ENCODE measurements around the gene INCENP.

GRCh38 chr11:62201376-62201775 is 77.6 kb downstream of the INCENP start:
- TF ChIP-seq SP1 (IDR thresholded peaks at IDR 0.05; ENCODE audit: low read depth, low read length) (no peak), RFX5 (IDR thresholded peaks at IDR 0.05; ENCODE audit: low read depth, low read length) (no peak), CTCF (IDR thresholded peaks at IDR 0.05 in 2 of 3, conservative IDR thresholded peaks at IDR 0.05 in 1 of 3; ENCODE audit: control insufficient read depth in 2 of 3, extremely low read depth in 1 of 3, insufficient read depth in 1 of 3, low read depth in 3 of 3, low read length in 3 of 3) (no peak), TAF1 (IDR thresholded peaks at IDR 0.05; ENCODE audit: borderline replicate concordance, low read depth, low read length) (no peak), CREM (IDR thresholded peaks at IDR 0.05; ENCODE audit: low read depth) (no peak), EZH2 (IDR thresholded peaks at IDR 0.05; ENCODE audit: borderline replicate concordance, control insufficient read depth, low read depth, low read length) (no peak), POLR2AphosphoS2 (IDR thresholded peaks at IDR 0.05; ENCODE audit: low read depth, low read length) (no peak), ZSCAN29 (IDR thresholded peaks at IDR 0.05) (no peak), EGR1 (IDR thresholded peaks at IDR 0.05; ENCODE audit: borderline replicate concordance in 1 of 2, low read depth in 2 of 2, low read length in 2 of 2) (no peak), RAD21 (IDR thresholded peaks at IDR 0.05; ENCODE audit: insufficient read depth, low read depth, low read length) (no peak), IKZF2 (IDR thresholded peaks at IDR 0.05) (no peak), POLR2A (IDR thresholded peaks at IDR 0.05; ENCODE audit: low read depth, low read length) (no peak)
